Middle frontal gyrus (tissue), 1 donor: ENCODE measurements around the gene DEPDC1B.
"Not testable (repeated sequence)": the region's sequence is repeated elsewhere in the genome, so short reads cannot be mapped to it uniquely, and the experiment has no call there.

ENCODE experiments used
- DNase-seq: peaks from one replicate; pipeline ENCODE4 v3.0.0-alpha.2; 2015; ENCODE audit warnings: low spot score; ENCODE audit errors: extremely low spot score

DEPDC1B gene

DNA sequence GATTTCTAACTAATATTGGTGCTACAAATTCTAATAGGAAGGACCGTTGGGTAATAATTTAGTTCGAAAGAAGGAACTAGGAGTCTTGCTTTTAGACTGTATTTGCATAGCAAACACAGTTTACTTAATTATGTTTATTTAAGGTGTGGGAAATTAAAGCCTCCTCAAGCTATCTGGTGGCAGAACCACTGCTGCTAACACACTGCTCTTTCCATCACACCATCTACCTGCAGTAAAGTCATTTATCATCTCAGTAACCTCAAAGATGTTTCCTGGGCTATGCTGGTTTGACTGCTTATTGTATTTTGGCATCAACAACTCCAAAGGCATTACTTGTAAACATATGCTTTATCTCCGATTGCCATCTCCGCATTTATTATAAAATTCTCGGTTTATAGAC is 114.3 kb downstream of the DEPDC1B start:
- DNase-seq: no peak

DNA sequence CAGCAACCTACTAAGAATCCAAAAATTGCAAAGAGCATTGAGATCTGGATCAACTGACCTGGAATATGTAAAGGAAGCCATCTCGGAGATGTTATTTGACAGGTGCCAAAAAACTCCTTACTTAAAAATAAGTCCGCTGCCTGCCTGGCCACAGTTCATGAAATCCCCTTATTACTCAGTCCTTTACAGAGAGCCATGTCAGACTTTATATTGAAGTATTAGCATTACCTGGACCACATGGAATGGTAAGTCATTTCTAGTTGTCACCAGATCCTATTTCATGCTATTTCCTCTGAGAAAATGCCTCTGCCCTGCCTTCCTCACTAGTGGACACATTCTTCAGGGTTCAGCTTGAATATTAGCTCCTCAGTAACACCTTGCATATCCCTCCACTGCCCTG is 115.7 kb downstream of the DEPDC1B start:
- no peak for DNase-seq

DNA sequence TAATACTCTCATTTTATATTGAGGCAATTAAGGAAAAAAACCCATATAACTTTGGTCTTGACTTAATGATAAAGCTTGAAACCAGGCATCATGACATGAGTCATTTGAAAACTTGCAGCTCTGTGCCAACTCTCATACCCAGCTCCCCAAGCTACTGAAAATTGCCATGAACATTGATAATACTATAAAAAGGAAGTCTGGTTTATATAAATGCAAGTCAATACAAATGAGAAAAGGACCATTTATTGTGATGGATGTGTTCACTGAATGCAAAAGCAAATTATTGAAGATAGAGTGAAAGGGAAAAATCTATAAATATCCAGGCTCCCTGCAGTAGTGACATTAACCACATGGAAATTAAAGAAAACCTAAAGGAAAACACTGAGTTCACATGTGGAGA is 116.3 kb downstream of the DEPDC1B start:
- no peak for DNase-seq

- no peak for DNase-seq
Measured at GRCh38 chr5:60578315-60578714, 121.7 kb downstream of the DEPDC1B start.

DNA sequence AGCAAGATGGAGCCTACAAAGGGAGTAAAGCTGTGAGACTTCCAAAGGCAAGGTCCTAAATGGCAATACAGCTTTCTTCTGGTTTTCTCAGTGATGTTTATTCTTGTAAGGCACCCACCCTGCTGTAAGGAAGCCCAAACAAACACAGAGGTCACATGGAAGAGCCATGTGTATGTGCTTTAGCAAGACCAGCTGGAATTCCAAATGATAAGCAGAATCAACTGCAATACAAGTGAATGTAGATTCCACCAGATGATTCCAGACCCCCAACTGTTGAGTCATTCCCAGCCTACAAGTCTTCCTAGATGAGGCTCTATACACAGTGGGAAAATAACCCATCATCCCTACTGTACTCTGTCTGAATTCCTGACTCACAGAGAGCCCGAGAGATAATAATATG is 122.8 kb downstream of the DEPDC1B start:
- no peak for DNase-seq

DNA sequence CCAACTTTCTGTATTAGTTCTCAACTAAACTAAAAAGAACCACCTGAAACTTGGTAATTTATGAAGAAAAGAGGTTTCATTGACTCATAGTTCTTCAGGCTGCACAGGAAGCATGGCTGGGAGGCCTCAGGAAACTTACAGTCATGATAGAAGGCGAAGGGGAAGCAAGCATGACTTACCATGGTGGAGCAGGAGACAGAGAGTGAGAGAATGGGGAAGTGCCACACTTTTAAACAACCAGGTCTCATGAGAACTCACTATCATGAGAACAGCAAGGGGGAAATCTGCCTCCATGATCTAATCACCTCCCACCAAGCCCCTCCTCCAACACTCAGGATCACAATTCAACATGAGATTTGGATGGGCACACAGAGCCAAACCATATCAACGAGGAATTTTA is 123.5 kb downstream of the DEPDC1B start:
- DNase-seq: no peak

DNA sequence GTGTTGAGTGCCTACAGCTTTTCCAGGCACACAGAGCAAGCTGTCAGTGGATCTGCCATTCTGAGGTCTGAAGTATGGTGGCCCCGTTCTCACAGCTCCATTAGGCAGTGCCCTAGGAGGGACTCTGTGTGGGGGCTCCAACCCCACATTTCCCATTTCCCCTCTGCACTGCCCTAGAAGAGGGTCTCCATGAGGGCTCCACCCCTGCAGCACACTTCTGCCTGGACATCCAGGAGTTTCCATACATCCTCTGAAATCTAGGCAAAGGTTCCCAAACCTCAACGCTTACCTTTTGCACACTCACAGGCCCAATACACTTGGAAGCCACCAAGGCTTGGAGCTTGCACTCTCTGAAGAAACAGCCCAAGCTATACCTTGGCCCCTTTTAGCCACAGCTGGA is 131.3 kb downstream of the DEPDC1B start:
- DNase-seq: no peak

DNA sequence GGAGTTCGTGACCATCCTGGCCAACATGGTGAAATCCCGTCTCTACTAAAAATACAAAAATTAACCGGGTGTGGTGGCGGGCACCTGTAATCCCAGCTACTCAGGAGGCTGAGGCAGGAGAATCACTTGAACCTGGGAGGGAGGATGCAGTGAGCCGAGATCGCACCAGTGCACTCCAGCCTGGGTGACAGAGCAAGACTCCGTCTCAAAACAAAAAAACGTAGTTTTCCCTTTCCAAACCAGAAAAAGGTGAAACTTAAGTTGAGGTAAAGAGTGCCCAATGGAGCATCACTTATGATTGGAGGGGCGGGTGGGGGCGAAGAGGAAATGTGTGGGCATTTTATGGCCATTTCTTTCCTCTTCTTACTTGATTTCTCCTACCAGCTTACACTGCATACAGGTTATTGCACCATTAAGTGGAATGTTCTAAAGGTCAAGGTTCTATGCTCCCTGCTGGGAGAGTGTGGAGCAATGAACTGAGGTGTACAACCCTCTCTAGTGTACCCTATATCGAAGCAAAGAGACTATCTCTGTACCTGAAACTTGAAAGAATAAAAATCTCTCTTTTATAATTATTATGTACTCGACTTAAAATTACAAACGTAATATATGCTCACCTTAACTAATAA is 136.2 kb downstream of the DEPDC1B start:
- no peak for DNase-seq

GRCh38 chr5:60553291-60553690 is 146.7 kb downstream of the DEPDC1B start:
- DNase-seq: not testable (repeated sequence)

DNA sequence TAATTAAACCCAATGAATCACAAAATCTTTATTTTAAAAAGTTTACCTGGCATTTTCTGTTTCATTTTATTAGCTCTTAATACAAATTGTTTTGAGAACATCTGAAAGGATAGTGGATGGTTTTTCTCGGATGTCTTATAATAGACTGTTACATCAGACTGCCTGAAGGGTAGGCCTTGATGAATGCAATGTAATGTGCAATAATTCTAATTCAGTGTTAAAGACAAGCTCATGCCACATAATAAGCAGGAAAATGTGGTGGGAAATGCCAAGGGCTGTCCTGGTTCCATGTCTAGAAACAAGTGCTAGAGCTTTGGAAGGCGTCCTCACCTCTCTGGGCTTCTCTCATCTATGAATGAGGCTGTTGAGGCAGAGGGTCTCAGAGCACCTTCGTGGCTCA is 148.1 kb downstream of the DEPDC1B start:
- DNase-seq: no peak

DNA sequence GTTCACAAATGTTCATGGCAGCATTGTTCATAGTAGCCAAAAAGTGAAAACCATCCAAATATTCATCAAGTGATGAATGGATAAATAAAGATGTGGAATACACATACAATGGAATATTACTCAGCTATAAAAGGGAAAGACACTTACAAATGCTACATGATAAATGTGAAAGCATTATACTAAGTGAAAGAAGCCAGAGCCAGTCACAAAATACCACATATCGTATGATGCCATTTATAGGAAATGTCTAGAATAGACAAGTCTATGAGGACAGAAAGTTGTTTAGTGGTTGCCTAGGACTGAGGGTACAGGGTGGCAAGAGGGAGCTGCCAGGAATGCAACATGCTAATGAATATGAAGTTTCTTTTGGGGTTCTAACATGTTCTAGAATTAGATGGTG is 148.7 kb downstream of the DEPDC1B start:
- no peak for DNase-seq

GRCh38 chr5:60550311-60550710 is 149.7 kb downstream of the DEPDC1B start:
- no peak for DNase-seq

DNA sequence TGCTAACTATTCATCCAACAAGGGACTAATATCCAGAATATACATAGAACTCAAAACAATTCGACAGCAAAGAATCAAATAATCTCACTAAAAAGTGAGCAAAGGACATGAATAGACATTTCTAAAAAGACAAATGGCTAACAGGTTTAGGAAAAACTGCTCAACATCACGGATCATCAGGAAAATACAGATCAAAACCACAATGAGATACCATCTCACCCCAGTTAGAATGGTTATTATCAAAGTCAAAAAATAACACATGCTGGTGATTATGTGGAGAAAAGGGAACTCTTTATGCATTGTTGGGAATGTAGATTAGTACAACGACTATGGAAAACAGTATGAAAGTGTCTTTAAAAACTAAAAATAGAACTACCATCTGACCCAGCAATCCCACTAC is 150.1 kb downstream of the DEPDC1B start:
- no peak for DNase-seq
